ENCODE data around the gene ZNF609.
"Not testable (repeated sequence)": the region's sequence is repeated elsewhere in the genome, so short reads cannot be mapped to it uniquely, and the experiment has no call there.

ZNF609 gene

GRCh38 chr15:64596701-64597476 is 136.5 kb downstream of the ZNF609 start:
- H3K9ac ChIP-seq (ENCODE audit: low read depth in 1 of 2, low read length in 2 of 2) = peak overlapping the region; percentile 18 to 28
- peak overlapping the region; percentile 11 to 36 for H3K4me3 ChIP-seq (ENCODE audit: low read depth in 1 of 2, low read length in 2 of 2)
- no peak overlapping the region for H3K27ac ChIP-seq (ENCODE audit: low read depth, low read length)
- peaks cover 14 to 19% of the 10 kb centered on the region in 2 donors for H3K4me1 ChIP-seq (ENCODE audit: control insufficient read depth in 1 of 2, insufficient read depth in 2 of 2, low read length in 2 of 2)
- H3K9me3 ChIP-seq (ENCODE audit: control insufficient read depth in 1 of 2, low read length in 2 of 2) = no peaks in the 10 kb centered on the region
- H3K36me3 ChIP-seq (ENCODE audit: control insufficient read depth in 1 of 2, insufficient read depth in 2 of 2, low read length in 2 of 2) = no peaks in the 10 kb centered on the region
- H3K27me3 ChIP-seq (ENCODE audit: control insufficient read depth in 1 of 2, insufficient read depth in 2 of 2, low read length in 2 of 2) = no peaks in the 10 kb centered on the region

GRCh38 chr15:64597477-64597822 is 137.1 kb downstream of the ZNF609 start:
- no peaks in the 10 kb centered on the region for H3K36me3 ChIP-seq (ENCODE audit: control insufficient read depth in 1 of 2, insufficient read depth in 2 of 2, low read length in 2 of 2)
- H3K9ac ChIP-seq (ENCODE audit: low read depth in 1 of 2, low read length in 2 of 2) = peak overlapping the region in 1 of 2 donors; percentile 18
- H3K4me3 ChIP-seq (ENCODE audit: low read depth in 1 of 2, low read length in 2 of 2) = peak overlapping the region in 1 of 2 donors; percentile 11
- H3K9me3 ChIP-seq (ENCODE audit: control insufficient read depth in 1 of 2, low read length in 2 of 2) = no peaks in the 10 kb centered on the region
- no peak overlapping the region for H3K27ac ChIP-seq (ENCODE audit: low read depth, low read length)
- peaks cover 14 to 24% of the 10 kb centered on the region in 2 donors for H3K4me1 ChIP-seq (ENCODE audit: control insufficient read depth in 1 of 2, insufficient read depth in 2 of 2, low read length in 2 of 2)
- H3K27me3 ChIP-seq (ENCODE audit: control insufficient read depth in 1 of 2, insufficient read depth in 2 of 2, low read length in 2 of 2) = no peaks in the 10 kb centered on the region

GRCh38 chr15:64599226-64599625 is 138.8 kb downstream of the ZNF609 start:
- Histone ChIP-seq H3K4me3 (ENCODE audit: low read depth in 1 of 2, low read length in 2 of 2) (no peak overlapping the region), H3K9ac (ENCODE audit: low read depth in 1 of 2, low read length in 2 of 2) (no peak overlapping the region), H3K27ac (ENCODE audit: low read depth, low read length) (no peak overlapping the region), H3K27me3 (ENCODE audit: control insufficient read depth in 1 of 2, insufficient read depth in 2 of 2, low read length in 2 of 2) (no peaks in the 10 kb centered on the region), H3K4me1 (ENCODE audit: control insufficient read depth in 1 of 2, insufficient read depth in 2 of 2, low read length in 2 of 2) (peaks cover 14 to 24% of the 10 kb centered on the region in 2 donors), H3K36me3 (ENCODE audit: control insufficient read depth in 1 of 2, insufficient read depth in 2 of 2, low read length in 2 of 2) (no peaks in the 10 kb centered on the region), H3K9me3 (ENCODE audit: control insufficient read depth in 1 of 2, low read length in 2 of 2) (no peaks in the 10 kb centered on the region)

DNA sequence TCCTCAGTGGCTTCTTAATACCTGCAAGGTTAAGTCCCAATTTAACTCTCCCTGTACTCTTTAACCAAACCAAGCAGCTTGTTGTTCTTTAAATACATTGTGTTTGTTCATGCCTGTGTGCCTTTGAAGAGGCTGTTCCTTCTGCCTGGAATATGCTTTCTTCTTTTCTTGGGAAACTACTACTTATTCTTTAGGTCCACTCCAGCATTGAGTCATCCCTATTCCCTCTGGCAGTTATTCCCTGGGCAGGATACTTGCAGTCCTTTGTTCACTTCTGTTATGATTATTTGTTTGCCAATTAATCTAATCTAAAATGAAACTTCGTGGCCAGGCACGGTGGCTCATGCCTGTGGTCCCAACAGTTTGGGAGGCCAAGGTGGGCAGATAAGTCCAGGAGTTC is 139.3 kb downstream of the ZNF609 start:
- no peaks in the 10 kb centered on the region for H3K36me3 ChIP-seq (ENCODE audit: control insufficient read depth in 1 of 2, insufficient read depth in 2 of 2, low read length in 2 of 2)
- no peak overlapping the region for H3K27ac ChIP-seq (ENCODE audit: low read depth, low read length)
- H3K4me3 ChIP-seq (ENCODE audit: low read depth in 1 of 2, low read length in 2 of 2) = no peak overlapping the region
- H3K9me3 ChIP-seq (ENCODE audit: control insufficient read depth in 1 of 2, low read length in 2 of 2) = no peaks in the 10 kb centered on the region
- H3K27me3 ChIP-seq (ENCODE audit: control insufficient read depth in 1 of 2, insufficient read depth in 2 of 2, low read length in 2 of 2) = no peaks in the 10 kb centered on the region
- peaks cover 14 to 24% of the 10 kb centered on the region in 2 donors for H3K4me1 ChIP-seq (ENCODE audit: control insufficient read depth in 1 of 2, insufficient read depth in 2 of 2, low read length in 2 of 2)
- H3K9ac ChIP-seq (ENCODE audit: low read depth in 1 of 2, low read length in 2 of 2) = no peak overlapping the region

- Histone ChIP-seq H3K36me3 (ENCODE audit: control insufficient read depth in 1 of 2, insufficient read depth in 2 of 2, low read length in 2 of 2) (no peaks in the 10 kb centered on the region), H3K9me3 (ENCODE audit: control insufficient read depth in 1 of 2, low read length in 2 of 2) (no peaks in the 10 kb centered on the region), H3K27ac (ENCODE audit: low read depth, low read length) (no peak overlapping the region), H3K4me1 (ENCODE audit: control insufficient read depth in 1 of 2, insufficient read depth in 2 of 2, low read length in 2 of 2) (peaks cover 14 to 24% of the 10 kb centered on the region in 2 donors), H3K9ac (ENCODE audit: low read depth in 1 of 2, low read length in 2 of 2) (no peak overlapping the region), H3K4me3 (ENCODE audit: low read depth in 1 of 2, low read length in 2 of 2) (no peak overlapping the region), H3K27me3 (ENCODE audit: control insufficient read depth in 1 of 2, insufficient read depth in 2 of 2, low read length in 2 of 2) (no peaks in the 10 kb centered on the region)
These were observed 140.4 kb downstream of the ZNF609 start for GRCh38 chr15:64600794-64601193.

- Histone ChIP-seq H3K9ac (ENCODE audit: low read depth in 1 of 2, low read length in 2 of 2) (no peak overlapping the region), H3K36me3 (ENCODE audit: control insufficient read depth in 1 of 2, insufficient read depth in 2 of 2, low read length in 2 of 2) (no peaks in the 10 kb centered on the region), H3K27ac (ENCODE audit: low read depth, low read length) (no peak overlapping the region), H3K4me1 (ENCODE audit: control insufficient read depth in 1 of 2, insufficient read depth in 2 of 2, low read length in 2 of 2) (peaks cover 0 to 11% of the 10 kb centered on the region in 2 donors), H3K27me3 (ENCODE audit: control insufficient read depth in 1 of 2, insufficient read depth in 2 of 2, low read length in 2 of 2) (no peaks in the 10 kb centered on the region), H3K9me3 (ENCODE audit: control insufficient read depth in 1 of 2, low read length in 2 of 2) (no peaks in the 10 kb centered on the region), H3K4me3 (ENCODE audit: low read depth in 1 of 2, low read length in 2 of 2) (no peak overlapping the region)
These were observed 143.9 kb downstream of the ZNF609 start for GRCh38 chr15:64604319-64604718.

- not testable (repeated sequence) for H3K4me3 ChIP-seq (ENCODE audit: low read depth in 1 of 2, low read length in 2 of 2); H3K27ac ChIP-seq (ENCODE audit: low read depth, low read length); H3K4me1 ChIP-seq (ENCODE audit: control insufficient read depth in 1 of 2, insufficient read depth in 2 of 2, low read length in 2 of 2); H3K36me3 ChIP-seq (ENCODE audit: control insufficient read depth in 1 of 2, insufficient read depth in 2 of 2, low read length in 2 of 2); H3K9me3 ChIP-seq (ENCODE audit: control insufficient read depth in 1 of 2, low read length in 2 of 2); H3K27me3 ChIP-seq (ENCODE audit: control insufficient read depth in 1 of 2, insufficient read depth in 2 of 2, low read length in 2 of 2); H3K9ac ChIP-seq (ENCODE audit: low read depth in 1 of 2, low read length in 2 of 2)
These were observed 147.0 kb downstream of the ZNF609 start for GRCh38 chr15:64607416-64607815.

DNA sequence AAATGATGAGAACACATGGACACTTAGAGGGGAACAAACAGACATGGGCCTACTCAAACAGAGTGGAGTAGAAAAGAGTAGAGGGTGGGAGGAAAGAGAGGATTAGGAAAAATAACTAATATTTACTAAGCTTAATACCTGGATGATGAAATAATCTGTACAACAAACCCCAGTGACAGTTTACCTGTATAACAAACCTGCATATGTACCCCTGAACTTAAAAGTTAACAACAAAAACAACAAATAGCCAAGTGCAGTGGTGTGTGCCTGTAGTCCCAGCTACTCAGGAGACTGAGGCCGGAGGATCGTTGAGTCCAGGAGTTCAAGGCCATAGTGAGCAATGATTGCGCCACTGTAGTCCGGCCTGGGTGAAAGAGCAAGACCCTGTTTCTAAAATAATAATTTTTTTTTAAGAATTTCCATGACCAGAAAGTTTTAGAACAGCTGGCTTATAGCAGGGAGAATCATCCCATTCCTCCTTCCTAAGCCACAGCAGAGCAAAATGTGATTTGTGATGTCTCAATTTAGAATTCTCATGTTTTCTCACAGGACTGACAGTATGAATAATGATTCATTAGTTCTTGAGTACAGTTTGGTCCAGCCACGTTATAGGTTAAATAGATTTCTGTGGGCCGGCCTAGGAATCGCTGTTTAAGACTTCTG is 150.0 kb downstream of the ZNF609 start:
- Histone ChIP-seq H3K36me3 (ENCODE audit: control insufficient read depth in 1 of 2, insufficient read depth in 2 of 2, low read length in 2 of 2) (no peaks in the 10 kb centered on the region), H3K4me1 (ENCODE audit: control insufficient read depth in 1 of 2, insufficient read depth in 2 of 2, low read length in 2 of 2) (peaks cover 4 to 7% of the 10 kb centered on the region in 2 donors), H3K27me3 (ENCODE audit: control insufficient read depth in 1 of 2, insufficient read depth in 2 of 2, low read length in 2 of 2) (no peaks in the 10 kb centered on the region), H3K9ac (ENCODE audit: low read depth in 1 of 2, low read length in 2 of 2) (no peak overlapping the region), H3K9me3 (ENCODE audit: control insufficient read depth in 1 of 2, low read length in 2 of 2) (no peaks in the 10 kb centered on the region), H3K27ac (ENCODE audit: low read depth, low read length) (no peak overlapping the region), H3K4me3 (ENCODE audit: low read depth in 1 of 2, low read length in 2 of 2) (no peak overlapping the region)

GRCh38 chr15:64611085-64611725 is 150.8 kb downstream of the ZNF609 start:
- H3K9ac ChIP-seq (ENCODE audit: low read depth in 1 of 2, low read length in 2 of 2) = no peak overlapping the region
- H3K4me3 ChIP-seq (ENCODE audit: low read depth in 1 of 2, low read length in 2 of 2) = no peak overlapping the region
- H3K36me3 ChIP-seq (ENCODE audit: control insufficient read depth in 1 of 2, insufficient read depth in 2 of 2, low read length in 2 of 2) = no peaks in the 10 kb centered on the region
- H3K27me3 ChIP-seq (ENCODE audit: control insufficient read depth in 1 of 2, insufficient read depth in 2 of 2, low read length in 2 of 2) = no peaks in the 10 kb centered on the region
- no peak overlapping the region for H3K27ac ChIP-seq (ENCODE audit: low read depth, low read length)
- H3K9me3 ChIP-seq (ENCODE audit: control insufficient read depth in 1 of 2, low read length in 2 of 2) = no peaks in the 10 kb centered on the region
- peaks cover 4 to 7% of the 10 kb centered on the region in 2 donors for H3K4me1 ChIP-seq (ENCODE audit: control insufficient read depth in 1 of 2, insufficient read depth in 2 of 2, low read length in 2 of 2)

DNA sequence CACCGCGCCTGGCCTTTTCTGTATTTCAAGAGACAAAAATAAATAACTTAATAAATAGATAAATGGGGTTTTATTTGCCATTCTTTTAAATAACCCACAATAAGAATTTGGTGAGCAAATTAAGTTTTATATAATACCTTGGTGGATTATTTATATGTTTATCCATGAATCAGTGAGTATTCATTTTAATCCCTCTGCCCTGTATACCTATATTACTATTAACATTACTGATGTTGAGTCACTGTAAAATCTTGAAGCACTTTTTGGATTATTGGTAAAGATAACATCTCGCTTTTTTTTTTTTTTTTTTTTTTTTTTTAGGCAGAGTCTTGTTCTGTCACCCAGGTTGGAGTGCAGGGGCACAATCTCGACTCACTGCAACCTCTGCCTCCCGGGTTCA is 154.1 kb downstream of the ZNF609 start:
- Histone ChIP-seq H3K4me3 (ENCODE audit: low read depth in 1 of 2, low read length in 2 of 2) (no peak overlapping the region), H3K9ac (ENCODE audit: low read depth in 1 of 2, low read length in 2 of 2) (no peak overlapping the region), H3K36me3 (ENCODE audit: control insufficient read depth in 1 of 2, insufficient read depth in 2 of 2, low read length in 2 of 2) (no peaks in the 10 kb centered on the region), H3K4me1 (ENCODE audit: control insufficient read depth in 1 of 2, insufficient read depth in 2 of 2, low read length in 2 of 2) (peaks cover 4 to 7% of the 10 kb centered on the region in 2 donors), H3K27ac (ENCODE audit: low read depth, low read length) (no peak overlapping the region), H3K27me3 (ENCODE audit: control insufficient read depth in 1 of 2, insufficient read depth in 2 of 2, low read length in 2 of 2) (no peaks in the 10 kb centered on the region), H3K9me3 (ENCODE audit: control insufficient read depth in 1 of 2, low read length in 2 of 2) (no peaks in the 10 kb centered on the region)

All from duodenal mucosa (tissue), 2 donors.